Placental pericyte (primary cell): ENCODE results near the gene AGBL2. TPM values are rescaled to one million over a fixed set of nuclear protein-coding genes. Genes with fewer than 3 reads are reported as not detected.

Experiments used
- small RNA-seq: library from RNA; depleted of rRNA; stranded (forward); fragments of <200 nt; gene quantifications from one replicate; pipeline ENCODE3, GENCODE V24; 2012; ENCODE audit warnings: low replicate concordance
- total RNA-seq: library from RNA; depleted of rRNA; stranded (reverse); fragments of >200 nt; gene quantifications from 2 replicates; pipeline ENCODE4 v1.2.3, GENCODE V29; 2012

Gene AGBL2
- 0.43 and 4.4 TPM in 2 replicates for total RNA-seq

GRCh38 chr11:47715082-47715669 lies at the start of gene AGBL2:
Gene AGBL2 (minus strand): TSS chr11:47715369. CDS start chr11:47714650, 719 bp downstream.

GRCh38 chr11:47642099-47642855 lies 72.9 kb downstream of the AGBL2 start, which contains the start of gene MTCH2:
Gene MTCH2 (minus strand): TSS chr11:47642559. CDS start chr11:47642465, 94 bp downstream.

Small RNA genes within 50 kb of the gene (small RNA-seq; reads per million reads assigned to genes)
- gene RF00019: not detected

Other genes starting within 250 kb of the AGBL2 start
- 101 and 158 TPM in 2 replicates for gene CELF1, start 162.2 kb downstream of the AGBL2 start, total RNA-seq
- gene PTPMT1, start 149.8 kb downstream of the AGBL2 start, total RNA-seq: 53.3 and 58.9 TPM in 2 replicates
- gene KBTBD4, start 136.4 kb downstream of the AGBL2 start, total RNA-seq: 12.5 and 29.6 TPM in 2 replicates
- 58.0 and 77.3 TPM in 2 replicates for gene NDUFS3, start 136.3 kb downstream of the AGBL2 start, total RNA-seq
- 0.22 TPM in 1 of 2 replicates, not detected in the other for gene FAM180B, start 128.7 kb downstream of the AGBL2 start, total RNA-seq
- 0.14 and 0.22 TPM in 2 replicates for gene C1QTNF4, start 121.0 kb downstream of the AGBL2 start, total RNA-seq
- gene MTCH2, start 72.8 kb downstream of the AGBL2 start, total RNA-seq: 84.9 and 95.9 TPM in 2 replicates
- gene FNBP4, start 52.0 kb upstream of the AGBL2 start, total RNA-seq: 98.0 and 109 TPM in 2 replicates
- 25.8 and 51.0 TPM in 2 replicates for gene NUP160, start 133.0 kb upstream of the AGBL2 start, total RNA-seq